ENCODE measurements around the gene HOXA4. TPM values are rescaled to one million over a fixed set of nuclear protein-coding genes. Genes with fewer than 3 reads are reported as not detected.

The HOXA4 gene
- total and polyA plus RNA-seq, 10 of the 15 experiments (the other 5 are each of a cell fraction or from before 2014, with no cell fraction given), result 0.07 TPM; not detected in 9

GRCh38 chr7:27111042-27111750, 19.4 kb downstream of the HOXA4 start:
- H3K9me3 ChIP-seq (replicated peaks; ENCODE audit: control insufficient read depth, insufficient read depth, low read length), result no peaks in the 10 kb centered on the region; the same call in 2 of the 3 replicates
- TF ChIP-seq SMC3 (IDR thresholded peaks at IDR 0.05; ENCODE audit: borderline replicate concordance, low read length) (no peak), MTA3 (IDR thresholded peaks at IDR 0.05; ENCODE audit: borderline replicate concordance, low read length) (no peak), PAX5 (IDR thresholded peaks at IDR 0.05; ENCODE audit: borderline replicate concordance, low read depth, low read length) (no peak), JUNB (IDR thresholded peaks at IDR 0.05) (no peak), YY1 (IDR thresholded peaks at IDR 0.05; ENCODE audit: low read depth, low read length) (no peak), NFYA (IDR thresholded peaks at IDR 0.05; ENCODE audit: borderline replicate concordance, low read depth, low read length) (no peak), CREM (IDR thresholded peaks at IDR 0.05; ENCODE audit: low read depth) (no peak), ATF7 (IDR thresholded peaks at IDR 0.05; ENCODE audit: low read depth) (no peak), KDM1A (IDR thresholded peaks at IDR 0.05; ENCODE audit: borderline replicate concordance) (no peak)
- TF ChIP-seq, protein P1, sequence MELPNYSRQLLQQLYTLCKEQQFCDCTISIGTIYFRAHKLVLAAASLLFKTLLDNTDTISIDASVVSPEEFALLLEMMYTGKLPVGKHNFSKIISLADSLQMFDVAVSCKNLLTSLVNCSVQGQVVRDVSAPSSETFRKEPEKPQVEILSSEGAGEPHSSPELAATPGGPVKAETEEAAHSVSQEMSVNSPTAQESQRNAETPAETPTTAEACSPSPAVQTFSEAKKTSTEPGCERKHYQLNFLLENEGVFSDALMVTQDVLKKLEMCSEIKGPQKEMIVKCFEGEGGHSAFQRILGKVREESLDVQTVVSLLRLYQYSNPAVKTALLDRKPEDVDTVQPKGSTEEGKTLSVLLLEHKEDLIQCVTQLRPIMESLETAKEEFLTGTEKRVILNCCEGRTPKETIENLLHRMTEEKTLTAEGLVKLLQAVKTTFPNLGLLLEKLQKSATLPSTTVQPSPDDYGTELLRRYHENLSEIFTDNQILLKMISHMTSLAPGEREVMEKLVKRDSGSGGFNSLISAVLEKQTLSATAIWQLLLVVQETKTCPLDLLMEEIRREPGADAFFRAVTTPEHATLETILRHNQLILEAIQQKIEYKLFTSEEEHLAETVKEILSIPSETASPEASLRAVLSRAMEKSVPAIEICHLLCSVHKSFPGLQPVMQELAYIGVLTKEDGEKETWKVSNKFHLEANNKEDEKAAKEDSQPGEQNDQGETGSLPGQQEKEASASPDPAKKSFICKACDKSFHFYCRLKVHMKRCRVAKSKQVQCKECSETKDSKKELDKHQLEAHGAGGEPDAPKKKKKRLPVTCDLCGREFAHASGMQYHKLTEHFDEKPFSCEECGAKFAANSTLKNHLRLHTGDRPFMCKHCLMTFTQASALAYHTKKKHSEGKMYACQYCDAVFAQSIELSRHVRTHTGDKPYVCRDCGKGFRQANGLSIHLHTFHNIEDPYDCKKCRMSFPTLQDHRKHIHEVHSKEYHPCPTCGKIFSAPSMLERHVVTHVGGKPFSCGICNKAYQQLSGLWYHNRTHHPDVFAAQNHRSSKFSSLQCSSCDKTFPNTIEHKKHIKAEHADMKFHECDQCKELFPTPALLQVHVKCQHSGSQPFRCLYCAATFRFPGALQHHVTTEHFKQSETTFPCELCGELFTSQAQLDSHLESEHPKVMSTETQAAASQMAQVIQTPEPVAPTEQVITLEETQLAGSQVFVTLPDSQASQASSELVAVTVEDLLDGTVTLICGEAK (IDR thresholded peaks at IDR 0.05; ENCODE audit: borderline replicate concordance), result no peak
- POLR2A ChIA-PET, result no interaction called here
- DNase-seq (ENCODE audit: low read depth, low spot score), result no peak
- no peaks in the 10 kb centered on the region for H3K4me1 ChIP-seq (ENCODE audit: control insufficient read depth, insufficient read depth, low read length)
- H3K9ac ChIP-seq (ENCODE audit: control insufficient read depth, insufficient read depth, low read length), result no peak overlapping the region
- no peaks in the 10 kb centered on the region for H3K79me2 ChIP-seq (ENCODE audit: control insufficient read depth, insufficient read depth, low read length)
- WGBS (ENCODE audit: insufficient coverage, insufficient replicate concordance, low lambda C conversion rate, missing lambda C conversion rate), result 37% methylated on average over 6 of the region's 6 CpGs
- RAD21 ChIA-PET (ENCODE audit: unreplicated experiment), result no interaction called here
- no peaks in the 10 kb centered on the region; the same call in 1 of the 2 replicates for H4K20me1 ChIP-seq (ENCODE audit: control insufficient read depth, insufficient read depth)
- CTCF ChIA-PET, result no interaction called here
- no peaks in the 10 kb centered on the region for H3K36me3 ChIP-seq (ENCODE audit: control insufficient read depth in 2 of 2, insufficient read depth in 2 of 2, low read length in 1 of 2)
- no peaks in the 10 kb centered on the region for H3K27me3 ChIP-seq (replicated peaks in 1 of 2; ENCODE audit: control insufficient read depth in 2 of 2, insufficient read depth in 2 of 2, low read length in 1 of 2)
- H3K27ac ChIP-seq (ENCODE audit: control insufficient read depth, insufficient read depth), result no peak overlapping the region
- H3K4me3 ChIP-seq, result no peak overlapping the region
- intact Hi-C loops (cut with micrococcal nuclease; ENCODE audit: unreplicated experiment), result no loop called here
- no peak overlapping the region for H3K4me2 ChIP-seq (ENCODE audit: control insufficient read depth, insufficient read depth)
- SMC1A ChIA-PET (ENCODE audit: uncharacterized antibody, unreplicated experiment), result no interaction called here
- BruUV-seq (replicated peaks), result no TSS peak
- no peak for ATAC-seq
- in situ Hi-C loops (cut with MboI), result no loop called here
- no peak for FAIRE-seq
- no peak overlapping the region for H2AFZ ChIP-seq (ENCODE audit: control insufficient read depth, low read depth, low read length)
